UCSD-AML1 (cell line): ENCODE data around the gene ZNF470.

Experiments
- DNase-seq: peaks from one replicate; lab custom pipeline; 2025; ENCODE audit not compliant: unreplicated experiment; lab: John Stamatoyannopoulos, UW

ZNF470 gene

GRCh38 chr19:56608274-56608964 lies 41.2 kb downstream of the ZNF470 start:
- DNase-seq, result no peak

- DNase-seq, result no peak
These were observed 44.0 kb downstream of the ZNF470 start for GRCh38 chr19:56611288-56611687.

- DNase-seq, result no peak
These were observed 45.5 kb downstream of the ZNF470 start for GRCh38 chr19:56612737-56613136.

- DNase-seq, result no peak
These were observed 46.4 kb downstream of the ZNF470 start for GRCh38 chr19:56613639-56614038.

DNA sequence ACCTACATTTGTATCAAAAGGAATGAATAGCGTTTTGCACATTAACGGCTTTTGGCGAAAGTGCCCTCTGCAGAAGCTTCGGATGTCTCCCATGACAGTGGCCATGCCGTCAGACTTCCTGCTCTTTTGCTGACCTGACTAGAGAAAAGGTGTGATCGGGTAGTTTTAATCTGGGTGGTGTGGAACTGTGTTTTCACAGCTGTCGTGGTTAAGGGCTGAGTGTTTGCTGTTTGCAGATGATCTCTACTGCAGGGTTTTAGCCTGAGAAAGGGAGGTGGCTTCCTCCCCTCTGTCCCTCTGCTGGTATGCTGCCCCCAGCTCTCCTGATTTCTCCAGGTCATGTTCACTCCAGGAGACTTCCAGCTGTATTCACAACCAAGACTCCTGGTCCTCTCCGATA lies 50.3 kb downstream of the ZNF470 start:
- no peak for DNase-seq

- no peak for DNase-seq
These were observed 51.9 kb downstream of the ZNF470 start for GRCh38 chr19:56619121-56619520.

- no peak for DNase-seq
These were observed 55.1 kb downstream of the ZNF470 start for GRCh38 chr19:56622374-56622773.

GRCh38 chr19:56623006-56623405 lies 55.7 kb downstream of the ZNF470 start:
- DNase-seq, result no peak

GRCh38 chr19:56625708-56626107 lies 58.4 kb downstream of the ZNF470 start:
- no peak for DNase-seq

GRCh38 chr19:56633021-56633420 lies 65.8 kb downstream of the ZNF470 start:
- DNase-seq, result no peak

DNA sequence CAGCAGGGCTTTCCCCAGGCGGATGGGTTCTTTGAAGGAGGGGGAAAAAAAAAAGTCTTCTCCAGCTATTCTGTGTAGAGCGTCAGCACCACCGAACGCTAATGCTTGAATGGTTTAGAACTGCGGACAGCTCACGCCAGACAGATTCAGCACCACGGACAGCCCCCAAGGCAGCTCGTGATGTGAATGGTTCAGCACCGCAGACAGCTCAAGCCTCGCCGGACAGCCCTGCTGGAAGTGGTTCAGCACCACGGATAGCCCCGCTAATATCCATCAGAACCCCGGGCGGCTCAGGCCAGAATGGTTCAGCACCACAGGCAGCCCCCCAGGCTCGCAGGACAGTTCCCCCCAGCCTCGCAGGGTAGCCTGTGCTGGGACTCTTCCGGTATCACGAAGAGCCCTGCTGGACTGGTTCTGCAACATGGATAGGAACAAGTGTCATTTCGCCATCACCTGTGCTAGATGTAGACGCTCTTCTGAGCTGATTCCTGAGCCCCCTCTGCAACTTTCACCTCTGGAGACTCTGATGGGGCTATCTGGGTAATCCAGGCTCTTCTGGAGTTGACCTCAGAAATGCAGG lies 70.8 kb downstream of the ZNF470 start:
- peak; percentile 80 for DNase-seq
